HUES64 (cell line): ENCODE data around the gene CDK6.

Source experiments
- H3K27ac ChIP-seq: 2 replicates; pipeline ENCODE4 v1.7.0; 2013; ENCODE audit warnings: low read depth, low read length, inconsistent platforms
- H3K27me3 ChIP-seq: 2 replicates; pipeline ENCODE4 v1.6.1; 2013; ENCODE audit warnings: mild to moderate bottlenecking, low read length; ENCODE audit not compliant: insufficient read depth
- H3K36me3 ChIP-seq: 2 replicates; pipeline ENCODE4 v1.6.1; 2013; ENCODE audit warnings: mild to moderate bottlenecking, low read length; ENCODE audit not compliant: insufficient read depth
- H3K4me1 ChIP-seq: 2 replicates; pipeline ENCODE4 v1.6.1; 2013; ENCODE audit warnings: mild to moderate bottlenecking, low read length, moderate library complexity; ENCODE audit not compliant: insufficient read depth
- H3K4me3 ChIP-seq: 2 replicates; pipeline ENCODE4 v1.5.1; 2013; ENCODE audit warnings: mild to moderate bottlenecking, low read length, moderate library complexity
- H3K9ac ChIP-seq: 2 replicates; pipeline ENCODE4 v1.6.1; 2013; ENCODE audit warnings: mild to moderate bottlenecking, low read depth, low read length
- H3K9me3 ChIP-seq: 2 replicates; pipeline ENCODE4 v1.6.1; 2013; ENCODE audit warnings: low read depth, low read length; ENCODE audit not compliant: insufficient read depth
- WGBS: fragments of 150-250, 120-280 bp; methylation state at CpG from one replicate; pipeline ENCODE4 v1.1.7; 2013; ENCODE audit warnings: missing lambda C conversion rate; 5-methylcytosine and 5-hydroxymethylcytosine counted together

Gene CDK6

DNA sequence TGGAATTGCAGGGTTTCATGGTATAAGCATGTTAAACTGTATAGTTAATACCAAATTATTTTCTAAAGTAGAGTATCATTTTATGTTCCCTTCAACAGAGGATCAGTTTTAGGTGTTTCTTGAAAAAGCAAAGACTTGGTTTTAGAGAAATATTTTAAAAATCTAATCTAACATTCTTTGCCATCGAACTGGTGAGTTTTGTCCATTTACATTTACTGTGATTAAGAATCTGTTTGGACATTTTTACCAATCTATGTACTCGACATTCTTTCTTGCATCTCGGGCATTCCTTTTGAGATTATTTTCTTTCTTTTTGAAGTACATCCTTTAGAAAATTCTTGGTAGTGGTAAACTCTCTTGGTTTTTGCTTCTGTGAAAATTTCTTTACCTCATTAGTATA lies 131.5 kb downstream of the CDK6 start:
- Histone ChIP-seq H3K9me3 (peaks cover 7% of the 10 kb centered on the region; the same call in 1 of the 2 replicates), H3K9ac (no peak overlapping the region)
- WGBS, result 100% methylated on average over 1 of the region's 3 CpGs

DNA sequence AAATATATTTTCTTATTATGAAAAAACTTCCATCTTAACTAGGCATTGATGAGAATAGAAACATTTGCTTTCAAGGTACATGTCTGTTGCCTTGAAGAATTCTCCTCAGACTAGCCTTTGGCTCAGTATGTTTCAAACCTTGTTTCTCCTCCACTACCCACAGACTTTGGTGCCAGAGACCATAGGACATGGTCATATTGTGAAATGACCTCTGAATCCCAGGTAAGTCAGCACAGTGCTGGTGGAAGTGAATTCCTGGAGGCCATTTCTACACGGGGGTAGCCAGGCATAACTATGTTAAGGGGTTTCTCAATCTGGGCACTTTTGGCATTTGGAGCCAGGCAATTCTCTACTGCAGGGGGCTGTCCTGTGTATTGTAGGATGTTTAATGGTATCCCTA lies 133.8 kb downstream of the CDK6 start:
- Histone ChIP-seq H3K27me3 (no peaks in the 10 kb centered on the region), H3K9ac (no peak overlapping the region), H3K36me3 (no peaks in the 10 kb centered on the region), H3K9me3 (peaks cover 7% of the 10 kb centered on the region; the same call in 1 of the 2 replicates), H3K27ac (no peak overlapping the region), H3K4me3 (no peak overlapping the region), H3K4me1 (peaks cover 7% of the 10 kb centered on the region)
- WGBS, result 90% methylated on average over 1 of the region's 1 CpG

More for the DNA sequence above, 131.5 kb downstream of the CDK6 start:
- Histone ChIP-seq H3K4me3 (no peak overlapping the region), H3K27ac (no peak overlapping the region), H3K36me3 (no peaks in the 10 kb centered on the region), H3K4me1 (peaks cover 8% of the 10 kb centered on the region), H3K27me3 (no peaks in the 10 kb centered on the region)

DNA sequence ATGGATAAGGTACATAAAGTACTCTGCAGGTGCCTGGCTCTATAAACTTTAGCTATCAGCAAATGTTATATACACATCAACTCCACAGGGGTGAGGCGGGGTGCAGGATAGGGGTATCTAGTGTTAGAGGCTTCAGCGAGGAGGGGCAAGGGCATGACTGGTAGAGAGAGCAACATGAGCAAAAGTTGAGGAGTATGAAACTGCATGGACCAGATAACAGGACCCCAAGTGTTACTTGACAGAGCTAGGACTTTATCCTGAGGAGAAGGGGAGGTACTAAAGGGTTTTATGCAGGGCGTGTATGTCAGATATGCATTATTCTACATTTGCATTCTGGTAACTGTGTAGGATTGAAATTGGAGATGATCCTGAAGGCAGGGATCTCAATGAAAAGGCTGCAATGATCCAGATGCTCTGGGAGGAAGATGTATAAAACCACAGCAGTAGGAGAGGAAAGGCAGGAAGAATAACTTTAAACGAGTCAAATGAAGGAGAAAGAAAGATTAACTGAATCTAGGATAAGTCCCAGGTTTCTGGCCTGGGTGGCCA lies 136.3 kb downstream of the CDK6 start:
- H3K4me3 ChIP-seq, result no peak overlapping the region
- H3K4me1 ChIP-seq, result peaks cover 23% of the 10 kb centered on the region
- no peaks in the 10 kb centered on the region for H3K27me3 ChIP-seq
- 93% methylated on average over 4 of the region's 4 CpGs for WGBS
- no peak overlapping the region for H3K27ac ChIP-seq
- peaks cover 3% of the 10 kb centered on the region; the same call in 1 of the 2 replicates for H3K9me3 ChIP-seq
- H3K9ac ChIP-seq, result no peak overlapping the region
- no peaks in the 10 kb centered on the region for H3K36me3 ChIP-seq

- Histone ChIP-seq H3K36me3 (no peaks in the 10 kb centered on the region), H3K9ac (no peak overlapping the region), H3K27ac (no peak overlapping the region), H3K4me3 (no peak overlapping the region), H3K27me3 (no peaks in the 10 kb centered on the region), H3K9me3 (no peaks in the 10 kb centered on the region), H3K4me1 (peaks cover 28% of the 10 kb centered on the region)
- WGBS, result 92% methylated on average over 2 of the region's 2 CpGs
Observed at GRCh38 chr7:92699560-92699959, 136.8 kb downstream of the CDK6 start.

- Histone ChIP-seq H3K36me3 (no peaks in the 10 kb centered on the region), H3K9ac (no peak overlapping the region), H3K4me3 (no peak overlapping the region), H3K9me3 (no peaks in the 10 kb centered on the region), H3K27me3 (no peaks in the 10 kb centered on the region), H3K27ac (no peak overlapping the region), H3K4me1 (peaks cover 31% of the 10 kb centered on the region)
- whole genome bisulfite sequencing, result 90% methylated on average over 12 of the region's 12 CpGs
Observed at GRCh38 chr7:92698237-92698841, 138.0 kb downstream of the CDK6 start.

GRCh38 chr7:92697414-92697813 lies 139.0 kb downstream of the CDK6 start:
- 100% methylated on average over 1 of the region's 2 CpGs for WGBS
- no peaks in the 10 kb centered on the region for H3K36me3 ChIP-seq

DNA sequence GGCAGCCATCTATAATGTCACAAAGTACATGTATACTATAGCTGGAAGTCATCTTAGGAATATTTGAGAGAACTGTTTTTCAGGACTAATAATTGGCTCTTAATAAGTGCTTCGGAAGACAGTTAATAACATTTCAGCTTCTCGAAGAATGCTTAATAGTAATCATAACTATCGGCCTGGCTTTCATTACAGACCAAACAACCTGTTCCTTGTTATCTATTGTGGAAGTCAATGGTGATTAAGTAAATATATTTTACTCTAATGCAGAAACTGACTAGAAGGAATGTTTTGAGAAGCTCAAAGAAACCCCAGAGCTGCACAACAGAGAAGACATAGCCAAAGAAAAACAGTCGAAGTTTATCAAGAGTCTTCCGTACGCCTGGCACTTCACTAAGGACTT lies 139.4 kb downstream of the CDK6 start:
- Histone ChIP-seq H3K4me3 (no peak overlapping the region), H3K9me3 (no peaks in the 10 kb centered on the region), H3K9ac (no peak overlapping the region), H3K27ac (no peak overlapping the region; the same call in 1 of the 2 replicates), H3K4me1 (peaks cover 31% of the 10 kb centered on the region), H3K36me3 (no peaks in the 10 kb centered on the region), H3K27me3 (no peaks in the 10 kb centered on the region)
- WGBS, result 89% methylated on average over 5 of the region's 6 CpGs

More at GRCh38 chr7:92697414-92697813, 139.0 kb downstream of the CDK6 start:
- H3K9me3 ChIP-seq, result no peaks in the 10 kb centered on the region
- H3K4me3 ChIP-seq, result no peak overlapping the region
- peaks cover 31% of the 10 kb centered on the region for H3K4me1 ChIP-seq
- no peaks in the 10 kb centered on the region for H3K27me3 ChIP-seq
- no peak overlapping the region for H3K9ac ChIP-seq
- no peak overlapping the region for H3K27ac ChIP-seq

- no peaks in the 10 kb centered on the region for H3K9me3 ChIP-seq
- 85% methylated on average over 3 of the region's 4 CpGs for WGBS
- H3K4me1 ChIP-seq, result peaks cover 31% of the 10 kb centered on the region
- no peak overlapping the region for H3K4me3 ChIP-seq
- no peak overlapping the region for H3K9ac ChIP-seq
- H3K27ac ChIP-seq, result peak overlapping the region; percentile 88; the same call in 1 of the 2 replicates
- H3K27me3 ChIP-seq, result no peaks in the 10 kb centered on the region
- H3K36me3 ChIP-seq, result no peaks in the 10 kb centered on the region
Observed at GRCh38 chr7:92696584-92696983, 139.8 kb downstream of the CDK6 start.

DNA sequence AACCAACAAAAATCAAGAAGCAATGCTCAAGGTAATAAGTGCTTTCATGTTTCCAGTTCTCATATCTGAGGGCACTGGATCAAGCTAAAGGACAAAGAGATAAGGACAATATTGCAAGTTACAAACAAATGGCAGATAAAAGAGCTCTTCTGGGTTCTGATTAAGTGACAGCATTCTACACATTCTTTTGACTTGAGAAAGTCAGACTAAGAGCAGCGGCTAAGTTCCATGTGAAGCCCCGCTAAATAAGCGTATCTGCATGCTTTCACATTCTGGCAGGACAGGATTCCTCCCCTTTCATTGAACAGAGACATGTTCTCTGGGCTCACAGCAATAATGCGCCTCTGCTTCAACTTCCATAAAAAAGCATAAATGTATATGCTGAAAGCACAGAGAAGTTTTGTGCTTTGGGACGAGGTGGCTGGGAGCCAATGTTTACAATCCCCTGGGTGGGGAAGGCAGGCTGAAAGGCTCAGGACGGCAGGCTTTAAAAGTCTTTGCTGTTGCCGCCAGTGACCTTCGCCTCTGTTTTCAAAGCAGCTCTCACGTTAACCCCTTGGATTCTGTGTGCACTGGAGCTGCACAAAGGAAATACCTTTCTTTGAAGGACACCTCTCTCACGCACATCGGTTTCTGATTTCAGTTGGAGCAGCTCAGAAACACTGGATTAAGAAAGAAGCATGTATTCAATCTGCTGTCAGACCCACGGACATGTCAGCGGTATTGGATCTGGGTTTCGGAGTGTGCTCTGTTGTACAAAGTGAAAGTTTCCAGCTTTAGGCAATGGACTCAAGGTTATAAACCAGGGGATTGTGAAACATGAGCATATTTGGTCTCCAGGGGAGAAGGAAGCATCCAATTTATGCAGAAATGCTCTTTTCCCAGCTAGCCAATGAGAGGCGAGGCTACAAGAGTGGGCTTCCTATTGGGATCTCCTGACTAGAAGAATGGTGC lies 140.8 kb downstream of the CDK6 start:
- peaks cover 31% of the 10 kb centered on the region for H3K4me1 ChIP-seq
- peak overlapping the region; percentile 88 for H3K27ac ChIP-seq
- peak overlapping the region; percentile 52 for H3K4me3 ChIP-seq
- H3K36me3 ChIP-seq, result no peaks in the 10 kb centered on the region
- H3K9ac ChIP-seq, result peak overlapping the region; percentile 46
- H3K9me3 ChIP-seq, result no peaks in the 10 kb centered on the region
- H3K27me3 ChIP-seq, result no peaks in the 10 kb centered on the region
- WGBS, result 8% methylated on average over 15 of the region's 15 CpGs

- no peaks in the 10 kb centered on the region for H3K9me3 ChIP-seq
- no peak overlapping the region for H3K27ac ChIP-seq
- H3K36me3 ChIP-seq, result no peaks in the 10 kb centered on the region
- H3K4me1 ChIP-seq, result peaks cover 31% of the 10 kb centered on the region
- no peaks in the 10 kb centered on the region for H3K27me3 ChIP-seq
- no peak overlapping the region for H3K4me3 ChIP-seq
- H3K9ac ChIP-seq, result no peak overlapping the region
Observed at GRCh38 chr7:92694211-92694610, 142.2 kb downstream of the CDK6 start.

DNA sequence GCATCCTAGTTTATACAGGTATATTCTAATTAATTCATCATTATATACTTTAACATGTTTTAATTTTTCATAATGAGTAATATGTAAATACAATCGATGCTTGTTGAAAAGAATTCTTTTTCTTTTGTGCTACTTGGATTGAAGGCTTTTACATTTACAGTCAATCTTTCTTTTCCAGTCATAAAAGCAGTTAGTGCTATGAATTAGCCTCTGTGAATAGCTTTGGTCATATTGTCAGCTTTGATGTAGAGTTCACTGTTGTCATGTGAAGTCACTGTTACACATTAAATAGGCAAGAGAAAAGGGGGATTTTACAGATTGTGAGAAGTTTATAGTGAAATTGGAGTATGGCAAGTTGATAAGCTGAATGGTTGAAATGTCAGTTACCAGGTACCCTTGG lies 142.9 kb downstream of the CDK6 start:
- H3K27me3 ChIP-seq, result no peaks in the 10 kb centered on the region
- H3K4me1 ChIP-seq, result peaks cover 31% of the 10 kb centered on the region
- no peak overlapping the region for H3K27ac ChIP-seq
- no peaks in the 10 kb centered on the region for H3K9me3 ChIP-seq
- 100% methylated on average over 1 of the region's 1 CpG for WGBS
- no peak overlapping the region for H3K4me3 ChIP-seq
- no peak overlapping the region for H3K9ac ChIP-seq
- H3K36me3 ChIP-seq, result no peaks in the 10 kb centered on the region
